ENCODE measurements around the gene ADAR.

ADAR gene

GRCh38 chr1:154624746-154625643 lies 17.0 kb upstream of the ADAR start:
- no peak for TF ChIP-seq CTCF (conservative IDR thresholded peaks at IDR 0.05; ENCODE audit: low read depth)
- POLR2A ChIA-PET (ENCODE audit: low non-redundant PET): interaction anchor here (0.5 kb wide), 1 partner anchor 66 kb away, joined by 3 read pairs; no protein-coding TSS in a partner anchor
- DNase-seq (ENCODE audit: low spot score): no peak
- CTCF ChIA-PET: interaction anchor here (0.6 to 1.3 kb wide), 4 partner anchors 175 to 441 kb away, joined by 3 to 7 read pairs (median 4); no protein-coding TSS in a partner anchor
- no peak overlapping the region for H3K27ac ChIP-seq

- DNase-seq (ENCODE audit: low spot score): no peak
- H3K27ac ChIP-seq: no peak overlapping the region; the same call in 1 of the 2 replicates
- ChIA-PET POLR2A (ENCODE audit: low non-redundant PET) (no interaction called here), CTCF (no interaction called here)
- no peak for TF ChIP-seq CTCF (conservative IDR thresholded peaks at IDR 0.05; ENCODE audit: low read depth)
These were observed 15.4 kb upstream of the ADAR start for GRCh38 chr1:154623358-154623757.

GRCh38 chr1:154622503-154623039 lies 14.6 kb upstream of the ADAR start:
- TF ChIP-seq CTCF (conservative IDR thresholded peaks at IDR 0.05; ENCODE audit: low read depth): no peak
- ChIA-PET POLR2A (ENCODE audit: low non-redundant PET) (no interaction called here), CTCF (interaction anchor here (0.5 to 0.6 kb wide), 2 partner anchors 18 to 233 kb away, joined by 3 to 5 read pairs; no protein-coding TSS in a partner anchor)
- peak; percentile 38 for DNase-seq (ENCODE audit: low spot score)
- H3K27ac ChIP-seq: no peak overlapping the region

GRCh38 chr1:154621875-154622274 lies 13.9 kb upstream of the ADAR start:
- ChIA-PET POLR2A (ENCODE audit: low non-redundant PET) (no interaction called here), CTCF (no interaction called here)
- DNase-seq (ENCODE audit: low spot score): no peak
- no peak overlapping the region for H3K27ac ChIP-seq
- TF ChIP-seq CTCF (conservative IDR thresholded peaks at IDR 0.05; ENCODE audit: low read depth): no peak

- CTCF ChIA-PET: interaction anchor here (0.6 to 0.7 kb wide), 3 partner anchors 12 to 1030 kb away, joined by 3 read pairs; no protein-coding TSS in a partner anchor
- H3K27ac ChIP-seq: no peak overlapping the region
- POLR2A ChIA-PET (ENCODE audit: low non-redundant PET): no interaction called here
- TF ChIP-seq CTCF (conservative IDR thresholded peaks at IDR 0.05; ENCODE audit: low read depth): no peak
- no peak for DNase-seq (ENCODE audit: low spot score)
These were observed 12.8 kb upstream of the ADAR start for GRCh38 chr1:154620751-154621150.

GRCh38 chr1:154619181-154619948 lies 11.4 kb upstream of the ADAR start:
- POLR2A ChIA-PET (ENCODE audit: low non-redundant PET): no interaction called here
- no peak for DNase-seq (ENCODE audit: low spot score)
- no peak overlapping the region for H3K27ac ChIP-seq
- no peak for TF ChIP-seq CTCF (conservative IDR thresholded peaks at IDR 0.05; ENCODE audit: low read depth)
- CTCF ChIA-PET: no interaction called here
